Gastrocnemius medialis (tissue), 4 donors: Measurements from ENCODE around the gene UBN1.

Experiments used
- CTCF ChIP-seq, 5 experiments: fragments of 450-650 bp in 3 of 5; fragments of 200-600 bp in 2 of 5; sonication (generic) in 2 of 5; IDR thresholded peaks in 4 of 5; conservative IDR thresholded peaks in 1 of 5; 1 replicate in 4 of 5; 2 replicates in 1 of 5; pipeline ENCODE4 v1.5.1; 2016 to 2019; ENCODE audit warnings: antibody characterized with exemption in 5 of 5, mild to moderate bottlenecking in 3 of 5, moderate library complexity in 3 of 5
- POLR2A ChIP-seq, 2 donors: fragments of 450-650 bp; IDR thresholded peaks; one replicate each; pipeline ENCODE4 v1.6.1; 2017; ENCODE audit warnings: antibody characterized with exemption in 2 of 2, mild to moderate bottlenecking in 2 of 2, moderate library complexity in 2 of 2

- no peak for TF ChIP-seq CTCF (IDR thresholded peaks at IDR 0.05 in 4 of 5, conservative IDR thresholded peaks at IDR 0.05 in 1 of 5)
- no peak for TF ChIP-seq POLR2A (IDR thresholded peaks at IDR 0.05)
These were observed 16.9 kb upstream of the UBN1 start for GRCh38 chr16:4830408-4830807.
